ENCODE measurements around the gene TMEM256.

The TMEM256 gene

GRCh38 chr17:7428557-7428956 is 24.7 kb upstream of the TMEM256 start, which contains the start of gene SPEM3:
Gene SPEM3, plus strand, starts transcription at chr17:7428857. Its CDS starts 46 bp downstream, at chr17:7428903.
- DNase-seq = no peak

- no peak for DNase-seq
These were observed 23.7 kb upstream of the TMEM256 start for GRCh38 chr17:7427549-7427948.

- DNase-seq = no peak
These were observed 23.1 kb upstream of the TMEM256 start for GRCh38 chr17:7426896-7427489.

GRCh38 chr17:7426203-7426863 is 22.4 kb upstream of the TMEM256 start:
- no peak for DNase-seq

- no peak for DNase-seq
These were observed 21.9 kb upstream of the TMEM256 start for GRCh38 chr17:7425756-7426155.

- no peak for DNase-seq
These were observed 21.4 kb upstream of the TMEM256 start, which contains the start of gene SPEM2 for GRCh38 chr17:7425316-7425715. Gene SPEM2, plus strand, starts transcription at chr17:7425616. Its CDS starts 73 bp downstream, at chr17:7425689.

- DNase-seq = no peak
These were observed 19.8 kb upstream of the TMEM256 start for GRCh38 chr17:7423679-7424078.

- DNase-seq = no peak
These were observed 17.3 kb upstream of the TMEM256 start for GRCh38 chr17:7421186-7421585.

- DNase-seq = no peak
These were observed 16.1 kb upstream of the TMEM256 start, which contains the start of gene SPEM1 for GRCh38 chr17:7419819-7420610. Gene SPEM1, plus strand, starts transcription at chr17:7420324. Its CDS starts 61 bp downstream, at chr17:7420385.

GRCh38 chr17:7418472-7419152 is 14.7 kb upstream of the TMEM256 start:
- DNase-seq = no peak

- DNase-seq = no peak
These were observed 13.3 kb upstream of the TMEM256 start for GRCh38 chr17:7417056-7417655.

- DNase-seq = no peak
These were observed 12.4 kb upstream of the TMEM256 start for GRCh38 chr17:7416323-7416722.

GRCh38 chr17:7415784-7416183 is 11.9 kb upstream of the TMEM256 start:
- no peak for DNase-seq

- no peak for DNase-seq
These were observed 10.9 kb upstream of the TMEM256 start for GRCh38 chr17:7414837-7415236.

- DNase-seq = no peak
These were observed 9.6 kb upstream of the TMEM256 start for GRCh38 chr17:7413346-7413985.

- no peak for DNase-seq
These were observed 7.5 kb upstream of the TMEM256 start for GRCh38 chr17:7411427-7411750.

- no peak for DNase-seq
These were observed 6.9 kb upstream of the TMEM256 start for GRCh38 chr17:7410634-7411426.

- no peak for DNase-seq
These were observed 5.8 kb upstream of the TMEM256 start for GRCh38 chr17:7409716-7410115.

- no peak for DNase-seq
These were observed 5.0 kb upstream of the TMEM256 start for GRCh38 chr17:7408863-7409262.

- peak; percentile 44 for DNase-seq
These were observed 4.4 kb upstream of the TMEM256 start for GRCh38 chr17:7408252-7408727.
